Stimulated activated CD8-positive, alpha-beta memory T cell treated with anti-CD3 and anti-CD28 coated beads, Interleukin-2, amount 100 ng/mL, for 1 hour (primary cell): Measurements from ENCODE around the gene ELOVL5.
"Not testable (repeated sequence)": the region's sequence is repeated elsewhere in the genome, so short reads cannot be mapped to it uniquely, and the experiment has no call there.

Source experiments
- DNase-seq, 2 donors: peaks; one replicate each; pipeline ENCODE4 v3.0.0-alpha.2; 2020; ENCODE audit warnings: low read depth in 2 of 2

ELOVL5 gene

GRCh38 chr6:53348371-53349208, at the start of gene ELOVL5:
ELOVL5 (minus strand) TSS chr6:53348950; CDS start chr6:53295699, 53,251 bp downstream.
- DNase-seq, result peak; percentile 89 to 91

- no peak for DNase-seq
These were observed 48.5 kb upstream of the ELOVL5 start for GRCh38 chr6:53397283-53397682.

GRCh38 chr6:53395986-53396385, 47.2 kb upstream of the ELOVL5 start:
- no peak for DNase-seq

GRCh38 chr6:53394704-53395103, 46.0 kb upstream of the ELOVL5 start:
- no peak for DNase-seq

- no peak for DNase-seq
These were observed 42.4 kb upstream of the ELOVL5 start for GRCh38 chr6:53391170-53391569.

- DNase-seq, result no peak
These were observed 41.3 kb upstream of the ELOVL5 start for GRCh38 chr6:53390010-53390409.

- not testable (repeated sequence) for DNase-seq
These were observed 39.9 kb upstream of the ELOVL5 start for GRCh38 chr6:53388615-53389014.

GRCh38 chr6:53382421-53382820, 33.7 kb upstream of the ELOVL5 start:
- no peak for DNase-seq

- no peak for DNase-seq
These were observed 29.5 kb upstream of the ELOVL5 start for GRCh38 chr6:53378208-53378607.

GRCh38 chr6:53377793-53378192, 29.0 kb upstream of the ELOVL5 start:
- no peak for DNase-seq

GRCh38 chr6:53377289-53377688, 28.5 kb upstream of the ELOVL5 start:
- no peak for DNase-seq

GRCh38 chr6:53376661-53377226, 28.0 kb upstream of the ELOVL5 start:
- no peak for DNase-seq

GRCh38 chr6:53375847-53376246, 27.1 kb upstream of the ELOVL5 start:
- no peak for DNase-seq

- DNase-seq, result no peak
These were observed 24.9 kb upstream of the ELOVL5 start for GRCh38 chr6:53373638-53374037.

- no peak for DNase-seq
These were observed 21.2 kb upstream of the ELOVL5 start for GRCh38 chr6:53369876-53370515.

GRCh38 chr6:53369051-53369450, 20.3 kb upstream of the ELOVL5 start:
- DNase-seq, result no peak

GRCh38 chr6:53366128-53366641, 17.4 kb upstream of the ELOVL5 start:
- no peak for DNase-seq

- no peak for DNase-seq
These were observed 14.8 kb upstream of the ELOVL5 start for GRCh38 chr6:53363341-53364079.

GRCh38 chr6:53361549-53362031, 12.8 kb upstream of the ELOVL5 start:
- DNase-seq, result peak; percentile 25 to 37

GRCh38 chr6:53360093-53360912, 11.6 kb upstream of the ELOVL5 start:
- DNase-seq, result no peak

GRCh38 chr6:53359843-53360092, 11.0 kb upstream of the ELOVL5 start:
- DNase-seq, result no peak
